Measurements from ENCODE around the gene KXD1.

GRCh38 chr19:18558202-18558555 is 509 bp downstream of the KXD1 start:
- TF ChIP-seq CTCF (IDR thresholded peaks at IDR 0.05) (no peak), EP300 (IDR thresholded peaks at IDR 0.05) (no peak)

All from sigmoid colon (tissue), 4 donors.